IgD-negative memory B cell (primary cell): ENCODE results near the gene NCOA6. TPM values are rescaled to one million over a fixed set of nuclear protein-coding genes. Genes with fewer than 3 reads are reported as not detected.

Source experiments
- H3K27ac Mint-ChIP-seq, 3 donors: one replicate each; pipeline ENCODE4 v1.8.0; 2020 to 2022; ENCODE audit warnings: mild to moderate bottlenecking in 3 of 3, mixed read lengths in 3 of 3, moderate library complexity in 1 of 3
- H3K27me3 Mint-ChIP-seq: one replicate; pipeline ENCODE4 v1.8.0; 2021; ENCODE audit warnings: mixed read lengths
- H3K36me3 Mint-ChIP-seq: one replicate; pipeline ENCODE4 v1.8.0; 2020; ENCODE audit warnings: mild to moderate bottlenecking, mixed read lengths
- H3K4me1 Mint-ChIP-seq, 3 donors: one replicate each; pipeline ENCODE4 v1.8.0; 2020 to 2022; ENCODE audit warnings: mixed read lengths in 3 of 3, mild to moderate bottlenecking in 1 of 3
- H3K4me3 Mint-ChIP-seq, 4 donors: one replicate each; pipeline ENCODE4 v1.8.0; 2020 to 2022; ENCODE audit warnings: mild to moderate bottlenecking in 4 of 4, mixed read lengths in 4 of 4, moderate library complexity in 3 of 4
- H3K9me3 Mint-ChIP-seq, 3 donors: one replicate each; pipeline ENCODE4 v1.8.0; 2020 to 2021; ENCODE audit warnings: mixed read lengths in 3 of 3, mild to moderate bottlenecking in 1 of 3
- polyA plus RNA-seq: library from polyadenylated mRNA; unstranded; fragments of 300-500 nt; fragmentation: Illumina TruSeq; gene quantifications from one replicate; pipeline ENCODE4 v1.2.3, GENCODE V29; 2021

Gene NCOA6
- polyA plus RNA-seq: 10.8 TPM

- H3K36me3 Mint-ChIP-seq: peaks cover 2% of the 10 kb centered on the region
- H3K27me3 Mint-ChIP-seq: peaks cover 2% of the 10 kb centered on the region
- peak within 1 kb of the TSS; percentile 86 to 95 (median 92) for H3K27ac Mint-ChIP-seq
- H3K9me3 Mint-ChIP-seq: no peaks in the 10 kb centered on the region
- H3K4me1 Mint-ChIP-seq: peaks cover 27 to 33% (median 30%) of the 10 kb centered on the region in 3 donors
- peak within 1 kb of the TSS; percentile 92 to 95 (median 94) for H3K4me3 Mint-ChIP-seq
These were observed at the start of gene NCOA6 for GRCh38 chr20:34825530-34826362. TSS of gene NCOA6 (minus strand) at chr20:34825651. CDS start at chr20:34782355, 43,296 bp downstream.

- no peaks in the 10 kb centered on the region for H3K9me3 Mint-ChIP-seq
- H3K4me1 Mint-ChIP-seq: peaks cover 13 to 41% (median 37%) of the 10 kb centered on the region in 3 donors
- H3K27me3 Mint-ChIP-seq: peaks cover 8% of the 10 kb centered on the region
- H3K27ac Mint-ChIP-seq: peak overlapping the region in 1 of 3 donors; percentile 72
- H3K4me3 Mint-ChIP-seq: peak overlapping the region; percentile 72 to 90 (median 84)
- no peaks in the 10 kb centered on the region for H3K36me3 Mint-ChIP-seq
These were observed 48.7 kb upstream of the NCOA6 start for GRCh38 chr20:34874094-34874654.

GRCh38 chr20:34873583-34874093, 48.2 kb upstream of the NCOA6 start:
- Mint-ChIP-seq H3K36me3 (no peaks in the 10 kb centered on the region), H3K4me3 (peak overlapping the region; percentile 76 to 90 (median 84)), H3K27me3 (peaks cover 7% of the 10 kb centered on the region), H3K9me3 (no peaks in the 10 kb centered on the region), H3K27ac (peak overlapping the region in 1 of 3 donors; percentile 72), H3K4me1 (peaks cover 13 to 41% (median 37%) of the 10 kb centered on the region in 3 donors)

GRCh38 chr20:34872622-34873224, 47.3 kb upstream of the NCOA6 start, which contains the start of gene GGT7:
TSS of gene GGT7 (minus strand) at chr20:34872856. CDS start at chr20:34872815, 41 bp downstream.
- Mint-ChIP-seq H3K9me3 (no peaks in the 10 kb centered on the region), H3K27me3 (peaks cover 4% of the 10 kb centered on the region), H3K4me3 (peak within 1 kb of the TSS; percentile 79 to 90 (median 86)), H3K4me1 (peaks cover 13 to 41% (median 37%) of the 10 kb centered on the region in 3 donors), H3K27ac (peak within 1 kb of the TSS in 2 of 3 donors; percentile 73 to 78), H3K36me3 (no peaks in the 10 kb centered on the region)

GRCh38 chr20:34871966-34872621, 46.6 kb upstream of the NCOA6 start:
- Mint-ChIP-seq H3K27ac (peak overlapping the region in 1 of 3 donors; percentile 78), H3K36me3 (no peaks in the 10 kb centered on the region), H3K4me3 (peak overlapping the region; percentile 59 to 90 (median 80)), H3K9me3 (no peaks in the 10 kb centered on the region), H3K4me1 (peaks cover 13 to 38% (median 34%) of the 10 kb centered on the region in 3 donors), H3K27me3 (peaks cover 3% of the 10 kb centered on the region)

GRCh38 chr20:34871320-34871926, 46.0 kb upstream of the NCOA6 start:
- Mint-ChIP-seq H3K9me3 (no peaks in the 10 kb centered on the region), H3K36me3 (no peaks in the 10 kb centered on the region), H3K4me1 (peaks cover 13 to 35% (median 30%) of the 10 kb centered on the region in 3 donors), H3K4me3 (peak overlapping the region; percentile 29 to 90 (median 55)), H3K27ac (peak overlapping the region in 1 of 3 donors; percentile 78), H3K27me3 (no peaks in the 10 kb centered on the region)

GRCh38 chr20:34864216-34864615, 38.8 kb upstream of the NCOA6 start:
- no peaks in the 10 kb centered on the region for H3K27me3 Mint-ChIP-seq
- H3K36me3 Mint-ChIP-seq: peaks cover 4% of the 10 kb centered on the region
- no peak overlapping the region for H3K4me3 Mint-ChIP-seq
- H3K9me3 Mint-ChIP-seq: no peaks in the 10 kb centered on the region
- H3K27ac Mint-ChIP-seq: no peak overlapping the region
- H3K4me1 Mint-ChIP-seq: peaks cover 0 to 3% (median 0%) of the 10 kb centered on the region in 3 donors

GRCh38 chr20:34863421-34863965, 38.0 kb upstream of the NCOA6 start:
- no peak overlapping the region for H3K27ac Mint-ChIP-seq
- no peaks in the 10 kb centered on the region for H3K9me3 Mint-ChIP-seq
- H3K4me1 Mint-ChIP-seq: peaks cover 0 to 3% (median 0%) of the 10 kb centered on the region in 3 donors
- no peak overlapping the region for H3K4me3 Mint-ChIP-seq
- H3K36me3 Mint-ChIP-seq: peaks cover 4% of the 10 kb centered on the region
- H3K27me3 Mint-ChIP-seq: no peaks in the 10 kb centered on the region

GRCh38 chr20:34862724-34863123, 37.3 kb upstream of the NCOA6 start:
- H3K4me1 Mint-ChIP-seq: peaks cover 0 to 3% (median 0%) of the 10 kb centered on the region in 3 donors
- H3K4me3 Mint-ChIP-seq: no peak overlapping the region
- H3K36me3 Mint-ChIP-seq: peaks cover 8% of the 10 kb centered on the region
- no peaks in the 10 kb centered on the region for H3K27me3 Mint-ChIP-seq
- no peaks in the 10 kb centered on the region for H3K9me3 Mint-ChIP-seq
- H3K27ac Mint-ChIP-seq: no peak overlapping the region

GRCh38 chr20:34861386-34862084, 36.1 kb upstream of the NCOA6 start:
- Mint-ChIP-seq H3K4me3 (no peak overlapping the region), H3K9me3 (no peaks in the 10 kb centered on the region), H3K27ac (no peak overlapping the region), H3K36me3 (peaks cover 8% of the 10 kb centered on the region), H3K27me3 (no peaks in the 10 kb centered on the region), H3K4me1 (peaks cover 0 to 3% (median 0%) of the 10 kb centered on the region in 3 donors)

GRCh38 chr20:34859826-34860545, 34.5 kb upstream of the NCOA6 start:
- Mint-ChIP-seq H3K27me3 (no peaks in the 10 kb centered on the region), H3K4me1 (peaks cover 0 to 3% (median 0%) of the 10 kb centered on the region in 3 donors), H3K4me3 (peak overlapping the region in 1 of 4 donors; percentile 63), H3K9me3 (no peaks in the 10 kb centered on the region), H3K27ac (no peak overlapping the region), H3K36me3 (peaks cover 8% of the 10 kb centered on the region)

- Mint-ChIP-seq H3K27ac (no peak overlapping the region), H3K4me1 (peaks cover 0 to 3% (median 0%) of the 10 kb centered on the region in 3 donors), H3K4me3 (peak overlapping the region in 1 of 4 donors; percentile 63), H3K27me3 (no peaks in the 10 kb centered on the region), H3K9me3 (no peaks in the 10 kb centered on the region), H3K36me3 (peaks cover 8% of the 10 kb centered on the region)
These were observed 33.9 kb upstream of the NCOA6 start for GRCh38 chr20:34859367-34859766.

- H3K9me3 Mint-ChIP-seq: no peaks in the 10 kb centered on the region
- peaks cover under 1% of the 10 kb centered on the region for H3K27me3 Mint-ChIP-seq
- no peak overlapping the region for H3K4me3 Mint-ChIP-seq
- H3K36me3 Mint-ChIP-seq: peaks cover 1% of the 10 kb centered on the region
- peaks cover 0 to 4% (median 0%) of the 10 kb centered on the region in 3 donors for H3K4me1 Mint-ChIP-seq
- no peak overlapping the region for H3K27ac Mint-ChIP-seq
These were observed 26.8 kb upstream of the NCOA6 start for GRCh38 chr20:34852298-34852697.
